ENCODE measurements around the gene WNT7A. TPM values are rescaled to one million over a fixed set of nuclear protein-coding genes. Genes with fewer than 3 reads are reported as not detected.

WNT7A gene
- total and polyA plus RNA-seq, 2 donors (not counting 3 experiments of a cell fraction or from before 2014, with no cell fraction given) = not detected

DNA sequence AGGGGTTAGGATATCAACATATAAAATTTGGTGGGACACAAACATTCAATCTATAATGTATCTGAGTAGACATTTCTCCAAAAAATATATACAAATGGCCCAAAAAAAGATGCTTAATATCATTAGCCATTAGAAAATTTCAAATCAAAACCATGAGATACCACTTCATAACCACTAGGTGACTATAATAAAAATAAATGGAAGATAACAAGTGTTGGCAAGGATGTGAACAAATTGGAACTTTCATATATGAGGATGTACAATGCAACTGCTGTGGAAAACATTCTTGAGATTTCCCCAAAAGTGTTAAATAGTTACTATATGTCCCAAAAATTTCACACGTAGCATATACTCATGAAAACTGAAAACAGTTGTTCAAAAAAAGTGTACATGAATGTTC, 36.5 kb upstream of the WNT7A start:
- H3K9me3 ChIP-seq (replicated peaks; ENCODE audit: control insufficient read depth, insufficient read depth, low read length) = no peaks in the 10 kb centered on the region
- no TSS peak for BruUV-seq (replicated peaks)
- H3K4me1 ChIP-seq (ENCODE audit: control insufficient read depth, extremely low read depth, insufficient read depth, low read length) = no peaks in the 10 kb centered on the region
- ChIA-PET POLR2A (no interaction called here), CTCF (no interaction called here)
- FAIRE-seq = no peak
- H3K27ac ChIP-seq (ENCODE audit: insufficient read depth, low read depth, low read length) = no peak overlapping the region
- no peak overlapping the region for H3K4me2 ChIP-seq (ENCODE audit: insufficient read depth, low read length)
- no peaks in the 10 kb centered on the region for H3K9me1 ChIP-seq (replicated peaks; ENCODE audit: control insufficient read depth, extremely low read depth, insufficient read depth, low read length)
- no peak overlapping the region for H3K4me3 ChIP-seq (replicated peaks in 1 of 3; ENCODE audit: insufficient read depth in 1 of 3, low read depth in 1 of 3, low read length in 3 of 3)
- DNase-seq (ENCODE audit: low read depth, low spot score) = no peak
- intact Hi-C loops (cut with micrococcal nuclease) (no loop called here), dilution Hi-C loops (cut with MboI; ENCODE audit: extremely low pct_ligation_motif_present, low sequenced_read_pairs) (no loop called here)
- H3K9ac ChIP-seq (replicated peaks; ENCODE audit: extremely low read depth, insufficient read depth, low read length) = no peak overlapping the region
- TF ChIP-seq, protein P1, sequence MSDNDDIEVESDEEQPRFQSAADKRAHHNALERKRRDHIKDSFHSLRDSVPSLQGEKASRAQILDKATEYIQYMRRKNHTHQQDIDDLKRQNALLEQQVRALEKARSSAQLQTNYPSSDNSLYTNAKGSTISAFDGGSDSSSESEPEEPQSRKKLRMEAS (IDR thresholded peaks at IDR 0.05; ENCODE audit: insufficient read depth, insufficient read length) = no peak
- TF ChIP-seq EZH2 (IDR thresholded peaks at IDR 0.05; ENCODE audit: borderline replicate concordance, low read depth, low read length, severe bottlenecking) = no peak
- TF ChIP-seq FOS (IDR thresholded peaks at IDR 0.05; ENCODE audit: borderline replicate concordance, insufficient read depth, low read length) = no peak
- TF ChIP-seq GATA2 (IDR thresholded peaks at IDR 0.05; ENCODE audit: insufficient read depth, insufficient read length, low read depth, low read length) = no peak
- no peak for TF ChIP-seq POLR2AphosphoS5 (IDR thresholded peaks at IDR 0.05; ENCODE audit: insufficient read depth, low read depth, low read length)
- TF ChIP-seq, protein P2, sequence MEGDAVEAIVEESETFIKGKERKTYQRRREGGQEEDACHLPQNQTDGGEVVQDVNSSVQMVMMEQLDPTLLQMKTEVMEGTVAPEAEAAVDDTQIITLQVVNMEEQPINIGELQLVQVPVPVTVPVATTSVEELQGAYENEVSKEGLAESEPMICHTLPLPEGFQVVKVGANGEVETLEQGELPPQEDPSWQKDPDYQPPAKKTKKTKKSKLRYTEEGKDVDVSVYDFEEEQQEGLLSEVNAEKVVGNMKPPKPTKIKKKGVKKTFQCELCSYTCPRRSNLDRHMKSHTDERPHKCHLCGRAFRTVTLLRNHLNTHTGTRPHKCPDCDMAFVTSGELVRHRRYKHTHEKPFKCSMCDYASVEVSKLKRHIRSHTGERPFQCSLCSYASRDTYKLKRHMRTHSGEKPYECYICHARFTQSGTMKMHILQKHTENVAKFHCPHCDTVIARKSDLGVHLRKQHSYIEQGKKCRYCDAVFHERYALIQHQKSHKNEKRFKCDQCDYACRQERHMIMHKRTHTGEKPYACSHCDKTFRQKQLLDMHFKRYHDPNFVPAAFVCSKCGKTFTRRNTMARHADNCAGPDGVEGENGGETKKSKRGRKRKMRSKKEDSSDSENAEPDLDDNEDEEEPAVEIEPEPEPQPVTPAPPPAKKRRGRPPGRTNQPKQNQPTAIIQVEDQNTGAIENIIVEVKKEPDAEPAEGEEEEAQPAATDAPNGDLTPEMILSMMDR (IDR thresholded peaks at IDR 0.05; ENCODE audit: extremely low read depth in 1 of 2, insufficient read depth in 1 of 2, low read depth in 1 of 2, low read length in 2 of 2) = no peak
- TF ChIP-seq MYC (IDR thresholded peaks at IDR 0.05; ENCODE audit: low read depth, low read length) = no peak
- no peaks in the 10 kb centered on the region for H3K79me2 ChIP-seq (ENCODE audit: control insufficient read depth, insufficient read depth, low read length)
- H3K27me3 ChIP-seq (ENCODE audit: control insufficient read depth in 2 of 2, insufficient read depth in 2 of 2, low read length in 2 of 2) = no peaks in the 10 kb centered on the region
- no peak overlapping the region for H2AFZ ChIP-seq (ENCODE audit: low read depth, low read length)
- no peaks in the 10 kb centered on the region for H4K20me1 ChIP-seq (replicated peaks; ENCODE audit: control insufficient read depth, extremely low read depth, insufficient read depth, low read length)
- H3K36me3 ChIP-seq (ENCODE audit: control insufficient read depth in 2 of 2, extremely low read depth in 1 of 2, insufficient read depth in 2 of 2, low read length in 2 of 2) = no peaks in the 10 kb centered on the region
